Epithelial cell of esophagus (primary cell): Measurements from ENCODE around the gene POP7.

Experiments
- DNase-seq: peaks from one replicate; pipeline ENCODE4 v3.0.0; 2010; ENCODE audit warnings: low read depth
- H3K4me3 ChIP-seq: 2 replicates; pipeline ENCODE4 v1.5.1; 2011; ENCODE audit warnings: mild to moderate bottlenecking, low read length, control low read depth
- TF ChIP-seq, protein P1 (sequence below): IDR thresholded peaks from 2 replicates; pipeline ENCODE4 v1.5.1; 2011; ENCODE audit warnings: low read depth, mild to moderate bottlenecking, low read length, control low read depth, inconsistent platforms; ENCODE audit not compliant: insufficient read depth; ENCODE audit errors: missing control alignments

The POP7 gene

DNA sequence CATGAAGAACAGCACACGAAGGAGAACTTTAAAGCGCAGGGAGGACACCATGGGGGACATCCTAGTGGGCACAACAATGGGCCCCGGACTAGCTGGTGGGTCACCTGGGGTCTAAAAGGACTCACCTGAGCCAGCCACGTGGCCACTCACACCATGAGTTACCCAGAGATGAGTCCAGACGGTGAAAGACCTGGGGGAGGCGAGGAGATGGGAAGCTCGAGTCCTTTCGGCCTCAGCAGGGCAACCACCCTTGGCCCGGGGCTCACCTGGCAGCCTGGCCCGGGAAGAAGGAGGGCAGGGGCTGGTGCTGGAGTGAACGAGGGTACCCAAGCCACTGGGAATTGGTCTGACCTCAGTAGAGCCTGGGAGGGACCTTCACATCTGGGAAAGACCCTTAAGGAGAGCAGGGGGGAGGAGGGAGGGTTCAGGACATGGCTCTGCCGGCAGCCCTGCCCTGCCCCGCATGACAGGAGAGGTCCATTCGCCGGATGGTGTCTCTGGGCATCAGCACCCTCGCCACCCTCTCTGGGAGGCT, 17.5 kb upstream of the POP7 start:
- TF ChIP-seq, protein P1, sequence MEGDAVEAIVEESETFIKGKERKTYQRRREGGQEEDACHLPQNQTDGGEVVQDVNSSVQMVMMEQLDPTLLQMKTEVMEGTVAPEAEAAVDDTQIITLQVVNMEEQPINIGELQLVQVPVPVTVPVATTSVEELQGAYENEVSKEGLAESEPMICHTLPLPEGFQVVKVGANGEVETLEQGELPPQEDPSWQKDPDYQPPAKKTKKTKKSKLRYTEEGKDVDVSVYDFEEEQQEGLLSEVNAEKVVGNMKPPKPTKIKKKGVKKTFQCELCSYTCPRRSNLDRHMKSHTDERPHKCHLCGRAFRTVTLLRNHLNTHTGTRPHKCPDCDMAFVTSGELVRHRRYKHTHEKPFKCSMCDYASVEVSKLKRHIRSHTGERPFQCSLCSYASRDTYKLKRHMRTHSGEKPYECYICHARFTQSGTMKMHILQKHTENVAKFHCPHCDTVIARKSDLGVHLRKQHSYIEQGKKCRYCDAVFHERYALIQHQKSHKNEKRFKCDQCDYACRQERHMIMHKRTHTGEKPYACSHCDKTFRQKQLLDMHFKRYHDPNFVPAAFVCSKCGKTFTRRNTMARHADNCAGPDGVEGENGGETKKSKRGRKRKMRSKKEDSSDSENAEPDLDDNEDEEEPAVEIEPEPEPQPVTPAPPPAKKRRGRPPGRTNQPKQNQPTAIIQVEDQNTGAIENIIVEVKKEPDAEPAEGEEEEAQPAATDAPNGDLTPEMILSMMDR = no peak
- no peak for DNase-seq
- no peak overlapping the region for H3K4me3 ChIP-seq

DNA sequence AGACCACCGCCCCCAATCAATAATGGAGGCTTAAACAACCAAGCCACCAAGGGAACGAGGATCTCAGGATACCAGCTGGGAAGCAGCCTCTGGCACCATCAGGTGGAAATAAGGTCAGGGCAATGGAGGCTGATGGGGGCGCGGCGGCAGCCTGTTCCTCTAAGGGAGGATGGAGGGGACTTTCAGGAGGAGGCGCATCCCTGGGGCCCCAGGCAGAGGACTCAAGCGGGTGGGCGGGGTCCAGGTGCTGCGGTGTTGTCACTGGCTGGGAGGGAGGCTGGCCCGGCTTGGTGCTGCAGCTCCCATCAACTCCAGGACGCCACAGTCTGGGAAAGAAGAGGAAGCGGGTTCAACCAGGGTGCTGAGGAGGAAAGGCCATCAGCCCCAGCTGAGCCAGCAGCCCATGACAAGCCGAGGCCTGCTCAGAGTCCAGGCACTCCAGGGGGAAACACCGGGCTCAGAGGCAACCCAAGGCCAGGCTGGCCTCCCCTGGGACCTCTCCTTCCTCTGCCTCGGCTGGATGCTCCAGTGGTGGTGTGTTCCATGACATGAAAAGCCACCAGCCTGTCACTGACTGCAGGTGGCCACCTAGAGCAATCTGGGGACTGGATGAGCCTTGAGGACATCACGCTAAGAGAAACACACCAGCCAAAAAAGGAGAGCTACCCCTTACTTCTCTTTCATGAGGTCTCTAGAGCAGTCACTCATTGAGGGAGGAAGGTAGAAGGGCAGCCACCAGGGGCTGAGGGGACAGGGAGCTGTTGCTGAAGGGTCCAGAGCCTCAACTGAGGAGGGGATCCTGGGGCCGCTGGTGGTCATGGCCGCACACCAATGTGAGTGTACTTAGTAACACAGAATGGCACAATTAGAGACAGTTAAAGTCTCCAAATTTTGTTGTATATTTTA, 16.4 kb upstream of the POP7 start:
- DNase-seq = no peak
- TF ChIP-seq, protein P1 = peak; percentile 6
- H3K4me3 ChIP-seq = no peak overlapping the region

DNA sequence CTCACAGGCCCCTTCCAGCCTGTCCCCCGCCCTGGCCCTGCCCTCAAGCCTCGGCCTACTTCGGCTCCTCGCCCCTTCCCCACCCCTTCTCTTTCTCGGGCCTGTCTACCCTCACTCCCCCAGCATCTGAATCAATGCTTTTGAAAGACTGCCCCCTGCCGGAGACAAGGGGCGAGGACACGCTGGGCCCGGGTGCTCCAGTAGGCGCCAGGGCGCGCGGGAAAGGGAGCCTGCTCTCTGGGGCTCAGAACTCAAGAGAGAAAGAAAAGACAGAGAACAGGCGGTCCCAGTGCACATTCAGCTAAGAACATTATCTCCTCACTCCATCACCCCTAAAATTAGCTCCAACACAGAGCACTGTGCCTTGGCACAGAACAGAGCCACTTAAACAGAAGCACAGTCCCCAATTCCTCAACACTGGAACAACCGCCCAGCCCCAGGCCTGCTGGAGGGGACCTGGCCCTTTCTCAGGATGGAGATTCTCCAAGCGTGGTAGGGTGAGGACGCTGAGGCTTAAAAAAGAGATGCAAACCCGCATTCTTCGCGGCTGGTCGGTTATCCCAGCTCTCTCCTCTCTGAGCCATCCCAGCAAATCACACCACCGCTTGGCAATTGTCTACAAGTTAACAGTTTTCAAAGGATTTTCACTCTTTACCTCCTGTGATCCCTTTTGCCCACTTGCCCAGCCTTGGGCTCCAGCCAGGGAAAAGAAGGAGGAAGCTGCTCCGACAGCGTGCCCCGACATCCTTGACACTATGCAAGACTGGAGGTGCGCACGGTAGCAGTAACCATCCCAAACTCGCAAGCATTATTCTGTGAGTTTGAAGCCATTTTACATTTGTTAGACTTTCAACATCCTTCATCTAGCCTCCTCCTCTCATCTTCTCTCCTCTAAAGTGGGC, 14.0 kb upstream of the POP7 start:
- peak overlapping the region; percentile 72 for H3K4me3 ChIP-seq
- TF ChIP-seq, protein P1 = peak; percentile 88

DNA sequence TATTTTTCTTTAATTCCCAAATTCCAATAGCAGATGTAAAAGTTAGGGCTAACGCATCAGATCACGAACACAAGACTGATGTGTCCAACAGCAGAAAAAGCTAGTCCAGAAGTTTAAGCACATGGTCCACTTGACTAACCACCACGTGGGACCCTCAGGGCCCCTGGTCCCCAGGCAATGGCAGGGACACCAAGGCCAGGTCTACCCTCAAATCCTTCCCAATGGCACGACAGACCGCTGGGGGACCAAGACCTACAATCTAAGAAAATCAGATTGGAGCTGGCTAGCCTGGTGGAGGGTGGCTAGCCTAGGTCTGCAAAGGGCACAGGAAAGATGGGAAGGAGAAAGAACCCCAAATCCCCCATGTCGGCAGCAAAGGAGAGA, 13.4 kb upstream of the POP7 start:
- TF ChIP-seq, protein P1 = no peak
- DNase-seq = no peak
- peak overlapping the region; percentile 72 for H3K4me3 ChIP-seq

More for the DNA sequence above, 14.0 kb upstream of the POP7 start:
- peak; percentile 76 for DNase-seq

DNA sequence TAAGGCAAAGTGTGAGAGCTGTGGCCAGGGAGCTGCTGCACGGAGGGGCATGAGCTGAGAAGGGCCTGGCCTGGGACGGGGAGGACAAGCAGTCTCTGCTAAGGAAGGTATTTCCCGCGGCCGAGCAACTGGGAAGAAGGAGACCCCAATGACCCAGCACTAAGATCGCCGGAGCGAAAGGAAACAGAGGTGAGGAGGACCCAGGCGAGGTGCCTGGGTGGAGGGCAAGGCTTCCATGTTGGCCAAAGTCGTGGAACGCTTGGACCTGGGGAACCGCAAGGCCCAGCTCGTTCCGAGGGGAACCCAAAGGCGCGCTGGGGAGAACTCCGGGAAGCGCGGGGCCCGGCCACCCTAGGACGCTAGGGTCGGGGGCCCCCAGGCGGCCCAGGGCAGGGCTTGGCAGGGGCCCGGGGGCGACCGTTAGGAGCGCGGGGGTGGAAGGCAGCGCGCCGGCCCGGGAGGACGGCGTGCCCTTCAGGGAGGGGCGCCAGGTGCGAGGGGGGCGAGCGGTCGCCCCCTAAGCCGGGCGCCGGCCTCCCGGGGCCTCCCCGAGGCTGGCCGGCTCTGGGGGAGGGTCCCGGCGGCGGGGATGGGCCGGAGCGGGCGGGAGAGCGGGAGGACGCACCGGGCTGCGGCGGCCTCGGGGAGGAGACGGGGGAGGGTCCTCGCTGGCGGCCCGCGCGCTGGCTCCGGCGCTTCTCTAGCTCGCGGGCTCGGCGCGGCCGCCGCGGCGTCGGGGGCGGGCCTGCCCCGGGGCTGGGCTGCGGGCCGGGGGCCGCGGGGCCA, 12.4 kb upstream of the POP7 start:
- no peak for DNase-seq
- peak overlapping the region; percentile 72 for H3K4me3 ChIP-seq
- TF ChIP-seq, protein P1 = no peak

DNA sequence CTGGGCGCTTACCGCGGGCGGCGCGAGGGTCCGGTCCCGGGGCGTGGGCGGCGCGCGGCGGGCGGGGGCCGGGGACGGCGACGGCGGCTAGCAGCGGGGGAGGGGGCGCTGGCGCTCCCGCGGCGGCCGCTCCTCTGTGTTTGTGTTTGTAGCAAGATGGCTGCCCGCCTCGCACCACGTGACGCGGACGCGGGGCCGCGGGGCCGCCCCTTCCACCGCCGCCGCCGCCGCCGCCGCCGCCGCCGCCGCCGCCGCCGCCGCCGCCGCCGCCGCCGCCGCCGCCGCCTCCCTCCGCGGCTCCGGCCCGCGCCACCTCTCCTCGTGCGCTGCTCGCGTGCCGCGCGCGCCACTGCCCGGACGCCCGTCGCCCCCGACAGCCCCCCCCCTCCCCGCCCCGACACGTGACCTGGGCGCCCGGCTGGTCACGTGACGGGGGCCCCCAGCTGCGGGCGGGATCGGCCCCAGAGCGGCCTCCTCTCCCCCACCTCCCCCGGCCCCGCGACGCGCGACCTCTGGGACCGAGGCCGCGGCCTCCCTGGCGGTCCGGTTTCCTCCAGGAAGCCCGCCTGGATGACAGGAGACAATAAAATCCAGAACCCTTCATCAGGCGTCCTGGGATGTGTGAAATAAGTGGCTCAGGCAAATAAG, 11.7 kb upstream of the POP7 start, which contains the start of gene GIGYF1:
Gene GIGYF1, minus strand, starts transcription at position 153 of the 648 bp plus-strand sequence. CDS start 6,012 bp downstream, outside the sequence.
- DNase-seq = peak; percentile 68
- TF ChIP-seq, protein P1 = no peak
- peak within 1 kb of the TSS; percentile 72 for H3K4me3 ChIP-seq
